K562 (cell line): ENCODE results near the gene TAC3. TPM values are rescaled to one million over a fixed set of nuclear protein-coding genes. Genes with fewer than 3 reads are reported as not detected.

ENCODE experiments used
- CTCF ChIP-seq, 3 experiments: IDR thresholded peaks in 2 of 3; conservative IDR thresholded peaks in 1 of 3; 2 replicates each; pipeline ENCODE4 v1.5.1; 2011 to 2012; ENCODE audit warnings: low read length in 3 of 3, mild to moderate bottlenecking in 3 of 3, control low read depth in 2 of 3, improper control_type of control experiment in 1 of 3, inconsistent platforms in 1 of 3, low read depth in 1 of 3, mixed read lengths in 1 of 3, moderate library complexity in 1 of 3; ENCODE audit not compliant: insufficient read depth in 2 of 3
- MYC ChIP-seq, 2 experiments: fragments of 250-450 bp in 1 of 2; sonication (Bioruptor Pico) in 1 of 2; IDR thresholded peaks; 2 replicates each; pipeline versions ENCODE4 v1.5.1 to v1.6.1; 2012 to 2021; ENCODE audit warnings: low read depth in 2 of 2, borderline replicate concordance in 1 of 2, improper control_type of control experiment in 1 of 2, low read length in 1 of 2, mild to moderate bottlenecking in 1 of 2, moderate library complexity in 1 of 2
- PTRF ChIP-seq: fragments of 450-650 bp; IDR thresholded peaks from 2 replicates; pipeline ENCODE4 v1.6.1; 2016; ENCODE audit warnings: mild to moderate bottlenecking, missing genetic modification characterization, missing compliant biosample characterization
- RAD21 ChIP-seq, 2 experiments: fragments of 250-450 bp in 1 of 2; fragments of 450-650 bp in 1 of 2; sonication (Bioruptor Pico) in 1 of 2; formaldehyde crosslinking in 1 of 2; IDR thresholded peaks in 1 of 2; conservative IDR thresholded peaks in 1 of 2; 2 replicates each; pipeline versions ENCODE4 v1.4.0 to v1.8.0; 2020 to 2022; ENCODE audit warnings: mild to moderate bottlenecking in 2 of 2, moderate library complexity in 1 of 2
- REST ChIP-seq, 2 experiments: fragments of 450-650 bp; formaldehyde crosslinking in 1 of 2; IDR thresholded peaks; 2 replicates each; pipeline versions ENCODE4 v1.4.0 to v1.6.1; 2014 to 2020; ENCODE audit warnings: mild to moderate bottlenecking in 2 of 2, borderline replicate concordance in 1 of 2, low read depth in 1 of 2
- polyA plus RNA-seq, 8 experiments: library from polyadenylated mRNA; depleted of rRNA in 4 of 8; stranded (reverse) in 5 of 8; unstranded in 3 of 8; fragments of >200 nt; fragmentation: Nextera tagmentation in 2 of 8; fragmentation: Illumina TruSeq in 1 of 8; extraction: Ambion mirVana in 2 of 8; extraction: Trizol in 1 of 8; gene quantifications; 2 replicates each; pipeline versions ENCODE4 v1.2.1 to v1.2.3, GENCODE V29; 2011 to 2014; ENCODE audit warnings: inconsistent platforms in 1 of 8, missing spikeins in 1 of 8
- total RNA-seq, 7 experiments: library from RNA; depleted of rRNA in 6 of 7; stranded (reverse); fragments of >200 nt in 6 of 7; fragmentation: Illumina TruSeq in 2 of 7; extraction: Trizol in 2 of 7; gene quantifications; 2 replicates each; pipeline versions ENCODE4 v1.2.1 to v1.2.3, GENCODE V29; 2011 to 2021; ENCODE audit warnings: low replicate concordance in 1 of 7

TAC3 gene
- total and polyA plus RNA-seq, 9 of the 15 experiments (the other 6 are each of a cell fraction or from before 2014, with no cell fraction given) = 0.29 to 2.8 (median 1.4) TPM

- peak; percentile 20; the same call in 1 of the 2 replicates for TF ChIP-seq REST (IDR thresholded peaks at IDR 0.05; ENCODE audit: borderline replicate concordance)
- no peak for TF ChIP-seq REST (CRISPR knock-in tag; IDR thresholded peaks at IDR 0.05; ENCODE audit: low read depth)
- TF ChIP-seq MYC (IDR thresholded peaks at IDR 0.05; ENCODE audit: low read depth, low read length) = no peak
- no peak for TF ChIP-seq MYC (CRISPR knock-in tag; IDR thresholded peaks at IDR 0.05; ENCODE audit: borderline replicate concordance, low read depth)
- TF ChIP-seq PTRF (tag) = no peak
- peak; percentile 34 to 48 (median 34); a peak in 4 of 6 replicates for TF ChIP-seq CTCF (IDR thresholded peaks at IDR 0.05 in 2 of 3, conservative IDR thresholded peaks at IDR 0.05 in 1 of 3; ENCODE audit: insufficient read depth in 2 of 3, low read depth in 1 of 3, low read length in 3 of 3)
- TF ChIP-seq RAD21 (CRISPR knock-in tag; conservative IDR thresholded peaks at IDR 0.05 in 1 of 2, IDR thresholded peaks at IDR 0.05 in 1 of 2) = peak in 1 of 2 experiments; percentile 59; a peak in 2 of 4 replicates
Measured at GRCh38 chr12:57012600-57013465, 3.5 kb downstream of the TAC3 start (continued).
